Nephron (organoid): Measurements from ENCODE around the gene UFSP2.

ENCODE experiments used
- H3K27ac Mint-ChIP-seq, 3 experiments: 2 replicates each; pipeline ENCODE4 v1.8.0; 2020; ENCODE audit warnings: mixed read lengths in 3 of 3, mild to moderate bottlenecking in 2 of 3, moderate library complexity in 1 of 3
- H3K27me3 Mint-ChIP-seq: 2 replicates; pipeline ENCODE4 v1.8.0; 2021; ENCODE audit warnings: low read depth, mild to moderate bottlenecking, moderate library complexity, mixed read lengths
- H3K36me3 Mint-ChIP-seq: 2 replicates; pipeline ENCODE4 v1.8.0; 2020; ENCODE audit warnings: low read depth, mixed read lengths
- H3K4me1 Mint-ChIP-seq: 2 replicates; pipeline ENCODE4 v1.8.0; 2020; ENCODE audit warnings: mixed read lengths
- H3K4me3 Mint-ChIP-seq, 3 experiments: 2 replicates each; pipeline ENCODE4 v1.8.0; 2020; ENCODE audit warnings: mild to moderate bottlenecking in 3 of 3, mixed read lengths in 3 of 3, moderate library complexity in 2 of 3
- H3K9me3 Mint-ChIP-seq: 2 replicates; pipeline ENCODE4 v1.8.0; 2020; ENCODE audit warnings: mixed read lengths
- TF ChIP-seq, protein P1 (sequence below), 3 experiments: fragments of 200-600 bp; sonication (generic); IDR thresholded peaks; one replicate each; pipeline ENCODE4 v1.5.0; 2021; ENCODE audit warnings: antibody characterized with exemption in 3 of 3; ENCODE audit not compliant: unreplicated experiment in 3 of 3

Gene UFSP2

DNA sequence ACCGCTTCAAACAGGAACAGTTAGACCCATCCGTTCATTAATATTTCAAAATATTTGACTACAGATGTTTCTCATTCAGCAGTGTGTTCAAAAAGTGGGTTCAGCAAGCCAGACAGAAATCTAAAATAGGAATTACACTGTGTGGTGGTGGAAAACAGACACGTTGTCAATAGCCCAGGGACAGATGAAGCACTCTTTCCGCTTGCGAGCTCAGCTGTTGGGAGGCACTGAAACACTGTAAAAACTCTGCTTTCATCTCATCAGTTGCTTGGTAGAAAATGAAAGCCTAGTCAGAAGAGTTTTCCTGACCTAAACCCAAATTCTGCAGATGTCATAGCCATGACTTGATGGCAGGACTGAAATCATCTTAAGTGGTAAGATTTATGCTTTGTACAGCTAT, 68.6 kb downstream of the UFSP2 start:
- Mint-ChIP-seq H3K4me3 (no peak overlapping the region), H3K27ac (no peak overlapping the region), H3K27me3 (no peaks in the 10 kb centered on the region), H3K4me1 (no peaks in the 10 kb centered on the region), H3K36me3 (peaks cover 16% of the 10 kb centered on the region), H3K9me3 (no peaks in the 10 kb centered on the region)
- TF ChIP-seq, protein P1, sequence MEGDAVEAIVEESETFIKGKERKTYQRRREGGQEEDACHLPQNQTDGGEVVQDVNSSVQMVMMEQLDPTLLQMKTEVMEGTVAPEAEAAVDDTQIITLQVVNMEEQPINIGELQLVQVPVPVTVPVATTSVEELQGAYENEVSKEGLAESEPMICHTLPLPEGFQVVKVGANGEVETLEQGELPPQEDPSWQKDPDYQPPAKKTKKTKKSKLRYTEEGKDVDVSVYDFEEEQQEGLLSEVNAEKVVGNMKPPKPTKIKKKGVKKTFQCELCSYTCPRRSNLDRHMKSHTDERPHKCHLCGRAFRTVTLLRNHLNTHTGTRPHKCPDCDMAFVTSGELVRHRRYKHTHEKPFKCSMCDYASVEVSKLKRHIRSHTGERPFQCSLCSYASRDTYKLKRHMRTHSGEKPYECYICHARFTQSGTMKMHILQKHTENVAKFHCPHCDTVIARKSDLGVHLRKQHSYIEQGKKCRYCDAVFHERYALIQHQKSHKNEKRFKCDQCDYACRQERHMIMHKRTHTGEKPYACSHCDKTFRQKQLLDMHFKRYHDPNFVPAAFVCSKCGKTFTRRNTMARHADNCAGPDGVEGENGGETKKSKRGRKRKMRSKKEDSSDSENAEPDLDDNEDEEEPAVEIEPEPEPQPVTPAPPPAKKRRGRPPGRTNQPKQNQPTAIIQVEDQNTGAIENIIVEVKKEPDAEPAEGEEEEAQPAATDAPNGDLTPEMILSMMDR (IDR thresholded peaks at IDR 0.05; ENCODE audit: unreplicated experiment in 3 of 3), result no peak

DNA sequence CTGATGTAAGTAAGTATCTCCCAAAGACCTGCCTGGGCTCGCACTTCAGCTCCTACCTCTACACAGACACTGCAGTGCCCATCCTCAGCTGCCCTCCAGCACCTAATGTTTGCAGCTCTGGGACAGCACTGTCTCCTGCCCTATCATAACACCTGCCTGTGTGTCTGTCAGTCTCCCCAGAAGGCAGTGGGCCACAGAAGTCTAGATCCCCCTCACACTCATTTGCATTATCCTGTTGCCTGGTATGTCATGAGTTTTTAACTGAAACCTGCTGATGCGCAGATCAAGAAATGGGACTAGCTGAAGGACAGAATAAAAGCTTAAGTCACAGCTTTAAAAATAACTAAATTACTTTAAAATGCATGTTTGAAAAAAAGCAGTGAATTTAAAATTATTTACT, 73.0 kb downstream of the UFSP2 start:
- Mint-ChIP-seq H3K27ac (no peak overlapping the region), H3K36me3 (peaks cover 51% of the 10 kb centered on the region), H3K4me3 (no peak overlapping the region), H3K27me3 (no peaks in the 10 kb centered on the region), H3K4me1 (no peaks in the 10 kb centered on the region), H3K9me3 (no peaks in the 10 kb centered on the region)
- TF ChIP-seq, protein P1 (IDR thresholded peaks at IDR 0.05; ENCODE audit: unreplicated experiment in 3 of 3), result no peak

DNA sequence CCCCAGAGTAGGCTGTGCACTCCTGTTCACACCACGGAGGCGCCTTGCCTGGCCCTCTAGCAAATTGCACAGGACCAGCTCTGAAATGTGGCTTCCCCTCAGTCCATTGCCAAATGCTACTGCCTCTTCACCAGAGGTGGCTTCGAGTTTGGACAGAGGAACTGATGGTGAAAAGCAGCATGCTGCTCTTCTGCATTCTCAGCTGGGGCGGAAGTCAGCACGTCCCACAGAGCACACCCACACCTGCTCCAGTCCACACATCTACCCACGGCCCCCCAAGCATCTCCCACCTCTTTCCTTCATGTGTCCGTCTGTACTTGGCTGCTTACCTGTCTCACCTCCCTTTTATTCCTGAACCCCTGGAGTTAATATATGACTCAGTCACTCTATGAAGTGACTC, 73.6 kb downstream of the UFSP2 start:
- Mint-ChIP-seq H3K4me3 (no peak overlapping the region), H3K36me3 (peaks cover 55% of the 10 kb centered on the region), H3K4me1 (no peaks in the 10 kb centered on the region), H3K27ac (no peak overlapping the region), H3K9me3 (no peaks in the 10 kb centered on the region), H3K27me3 (no peaks in the 10 kb centered on the region)
- TF ChIP-seq, protein P1 (IDR thresholded peaks at IDR 0.05; ENCODE audit: unreplicated experiment in 3 of 3), result no peak

DNA sequence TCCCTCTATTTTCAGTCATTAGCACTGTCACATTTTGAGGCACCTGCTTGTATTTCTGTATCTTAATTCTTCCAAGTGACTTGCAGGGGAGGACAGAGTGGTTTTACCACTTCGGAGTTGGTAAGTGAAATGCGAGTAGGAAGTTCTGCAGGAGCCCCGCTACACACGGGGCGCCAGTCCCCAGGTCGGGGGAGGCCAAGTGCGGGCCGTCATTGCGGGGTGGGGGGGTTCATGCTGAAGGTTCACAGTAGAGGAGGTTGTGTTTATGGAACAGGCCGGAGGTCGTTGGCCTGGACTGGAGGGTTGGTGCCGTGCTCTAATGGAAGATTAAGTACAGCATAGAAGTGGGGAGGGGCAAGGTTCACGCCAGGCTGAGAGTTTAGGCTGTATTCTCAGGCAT, 74.1 kb downstream of the UFSP2 start:
- Mint-ChIP-seq H3K27me3 (no peaks in the 10 kb centered on the region), H3K27ac (no peak overlapping the region), H3K4me3 (no peak overlapping the region), H3K36me3 (peaks cover 60% of the 10 kb centered on the region), H3K9me3 (no peaks in the 10 kb centered on the region), H3K4me1 (no peaks in the 10 kb centered on the region)
- TF ChIP-seq, protein P1 (IDR thresholded peaks at IDR 0.05; ENCODE audit: unreplicated experiment in 3 of 3), result no peak
